Measurements from ENCODE around the gene PTPN4. TPM values are rescaled to one million over a fixed set of nuclear protein-coding genes. Genes with fewer than 3 reads are reported as not detected.

PTPN4 gene
- total and polyA plus RNA-seq, 2 of the 13 experiments (the other 11 are each of a cell fraction or from before 2014, with no cell fraction given): 20.3 to 34.6 TPM

GRCh38 chr2:119760237-119760955, 674 bp downstream of the PTPN4 start (continued):
- TF ChIP-seq IRF1 (CRISPR knock-in tag; IDR thresholded peaks at IDR 0.05; ENCODE audit: low read depth) (0 out of 2 replicates have a peak, but pooled peaks have one; percentile 7), ZNF841 (CRISPR knock-in tag; IDR thresholded peaks at IDR 0.05; ENCODE audit: borderline replicate concordance) (no peak), ZNF619 (CRISPR knock-in tag; IDR thresholded peaks at IDR 0.05) (no peak), ZNF878 (CRISPR knock-in tag; IDR thresholded peaks at IDR 0.05) (0 out of 2 replicates have a peak, but pooled peaks have one; percentile 56), SNRNP70 (IDR thresholded peaks at IDR 0.05; ENCODE audit: low read depth, low read length) (no peak), ZNF317 (CRISPR knock-in tag; IDR thresholded peaks at IDR 0.05) (no peak), ZNF280D (CRISPR knock-in tag; IDR thresholded peaks at IDR 0.05) (no peak), ZNF441 (CRISPR knock-in tag; IDR thresholded peaks at IDR 0.05; ENCODE audit: borderline replicate concordance) (no peak), ASH2L (IDR thresholded peaks at IDR 0.05; ENCODE audit: insufficient read length, low read depth, low read length) (peak; percentile 13), U2AF1 (optimal IDR thresholded peaks at IDR 0.05; ENCODE audit: low read depth, low read length) (peak; percentile 84), ELF3 (CRISPR knock-in tag; IDR thresholded peaks at IDR 0.05) (no peak), ZBED4 (CRISPR knock-in tag; IDR thresholded peaks at IDR 0.05; ENCODE audit: borderline replicate concordance) (0 out of 2 replicates have a peak, but pooled peaks have one; percentile 11), ZNF333 (CRISPR knock-in tag; IDR thresholded peaks at IDR 0.05; ENCODE audit: borderline replicate concordance) (no peak), SMARCE1 (IDR thresholded peaks at IDR 0.05; ENCODE audit: borderline replicate concordance) (no peak)

Data from HepG2 (cell line).